Fibroblast of villous mesenchyme (primary cell): ENCODE data around the gene TNK2. TPM values are rescaled to one million over a fixed set of nuclear protein-coding genes. Genes with fewer than 3 reads are reported as not detected.
"Not testable (repeated sequence)": the region's sequence is repeated elsewhere in the genome, so short reads cannot be mapped to it uniquely, and the experiment has no call there.

Experiments
- DNase-seq: peaks from one replicate; pipeline ENCODE4 v3.0.0-alpha.2; 2010; ENCODE audit warnings: low read depth
- H3K4me3 ChIP-seq: 2 replicates; pipeline ENCODE4 v1.5.1; 2011; ENCODE audit warnings: low read depth, mild to moderate bottlenecking, low read length
- CTCF ChIP-seq: IDR thresholded peaks from 2 replicates; pipeline ENCODE4 v1.5.1; 2012; ENCODE audit warnings: low read depth, mild to moderate bottlenecking, low read length; ENCODE audit not compliant: insufficient read depth
- total RNA-seq: library from RNA; depleted of rRNA; stranded (reverse); fragments of >200 nt; gene quantifications from 2 replicates; pipeline ENCODE4 v1.2.3, GENCODE V29; 2012

The TNK2 gene
- 8.4 and 12.1 TPM in 2 replicates for total RNA-seq

DNA sequence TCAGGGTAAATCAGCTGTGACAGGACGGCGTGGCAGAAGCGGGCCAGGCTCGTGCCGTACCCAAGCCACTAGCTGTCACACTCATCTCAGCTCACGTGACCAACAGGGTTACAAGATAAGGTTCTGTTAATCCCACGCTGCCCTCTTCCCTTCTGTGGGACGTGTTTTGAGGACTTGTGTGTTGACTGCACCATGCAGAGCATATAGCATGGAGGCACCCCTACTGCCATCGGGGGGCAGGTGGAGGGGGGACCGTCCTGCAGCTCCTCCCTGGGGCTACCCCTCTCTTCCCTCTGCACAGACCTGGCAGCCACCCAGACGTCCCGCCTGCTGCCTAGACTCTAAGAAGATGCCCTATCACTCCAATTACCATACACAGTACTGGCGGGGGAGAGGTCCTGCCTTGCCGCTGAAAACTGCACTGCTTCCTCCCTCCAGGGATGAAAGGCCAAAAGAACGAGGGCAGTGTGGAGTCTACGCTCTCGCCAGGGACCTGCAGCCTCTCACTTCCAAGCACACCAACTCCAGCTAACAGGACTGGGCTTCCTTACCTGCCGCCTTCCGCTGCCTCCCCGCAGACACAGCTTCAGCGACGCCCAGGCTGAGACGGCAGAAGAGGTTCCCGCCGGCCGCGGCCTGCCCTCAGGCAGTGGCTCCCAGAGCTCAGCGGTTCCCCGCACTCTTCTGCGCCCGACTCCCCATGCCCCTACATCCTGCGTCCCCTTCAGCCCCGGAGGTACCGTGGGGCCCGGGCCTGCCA, at the start of gene TNK2:
TSS of gene TNK2 (minus strand) at position 618 of the 760 bp plus-strand sequence. CDS start 19,963 bp downstream, outside the sequence.
- peak; percentile 17 for DNase-seq
- TF ChIP-seq CTCF, result no peak
- peak within 1 kb of the TSS; percentile 58 for H3K4me3 ChIP-seq

- TF ChIP-seq CTCF, result no peak
- no peak for DNase-seq
- no peak overlapping the region for H3K4me3 ChIP-seq
Observed at GRCh38 chr3:195956577-195956976, 48.2 kb upstream of the TNK2 start.

- DNase-seq, H3K4me3 ChIP-seq: not testable (repeated sequence)
Observed at GRCh38 chr3:195955416-195955841, 47.1 kb upstream of the TNK2 start.

DNA sequence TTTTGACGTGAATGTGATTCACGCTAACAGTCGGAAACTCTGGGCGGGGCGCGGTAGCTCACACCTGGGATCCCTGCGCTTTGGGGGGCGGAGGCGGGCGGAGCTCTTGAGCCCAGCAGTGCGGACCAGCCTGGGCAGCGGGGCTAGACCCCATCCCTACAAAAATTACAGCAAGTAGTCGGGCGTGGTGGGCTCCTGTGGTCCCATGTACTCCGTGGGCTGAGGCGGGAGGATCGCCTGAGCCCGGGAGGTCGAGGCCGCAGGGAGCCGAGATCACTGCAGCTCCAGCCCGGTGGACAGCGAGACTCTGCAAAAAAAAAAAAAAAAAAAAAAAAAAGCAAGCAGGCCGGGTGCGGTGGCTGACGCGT, 46.4 kb upstream of the TNK2 start:
- DNase-seq, result not testable (repeated sequence)
- H3K4me3 ChIP-seq, result peak overlapping the region; percentile 50

- H3K4me3 ChIP-seq, result peak overlapping the region; percentile 50
- peak; percentile 43 for DNase-seq
Observed at GRCh38 chr3:195954052-195954751, 45.9 kb upstream of the TNK2 start.

DNA sequence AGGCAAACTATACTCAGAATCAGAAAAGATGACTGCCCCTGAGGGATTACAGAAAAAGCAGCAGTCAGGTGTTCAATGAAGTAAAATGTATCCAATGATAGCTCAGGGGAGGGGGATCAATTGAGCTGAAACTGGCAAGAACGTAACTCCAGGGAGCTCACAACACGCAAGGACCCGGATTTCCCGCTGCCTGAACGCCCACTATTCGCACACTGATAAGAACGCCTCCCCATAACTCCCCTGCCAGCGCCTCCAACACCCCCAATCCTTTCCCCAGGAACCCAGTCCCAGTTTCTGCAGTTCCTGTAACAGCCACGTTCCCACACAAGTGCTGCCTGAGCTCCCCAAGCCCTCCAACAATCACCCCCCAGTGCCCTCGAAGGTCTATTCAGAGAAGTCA, 44.2 kb upstream of the TNK2 start:
- DNase-seq, H3K4me3 ChIP-seq: not testable (repeated sequence)

DNA sequence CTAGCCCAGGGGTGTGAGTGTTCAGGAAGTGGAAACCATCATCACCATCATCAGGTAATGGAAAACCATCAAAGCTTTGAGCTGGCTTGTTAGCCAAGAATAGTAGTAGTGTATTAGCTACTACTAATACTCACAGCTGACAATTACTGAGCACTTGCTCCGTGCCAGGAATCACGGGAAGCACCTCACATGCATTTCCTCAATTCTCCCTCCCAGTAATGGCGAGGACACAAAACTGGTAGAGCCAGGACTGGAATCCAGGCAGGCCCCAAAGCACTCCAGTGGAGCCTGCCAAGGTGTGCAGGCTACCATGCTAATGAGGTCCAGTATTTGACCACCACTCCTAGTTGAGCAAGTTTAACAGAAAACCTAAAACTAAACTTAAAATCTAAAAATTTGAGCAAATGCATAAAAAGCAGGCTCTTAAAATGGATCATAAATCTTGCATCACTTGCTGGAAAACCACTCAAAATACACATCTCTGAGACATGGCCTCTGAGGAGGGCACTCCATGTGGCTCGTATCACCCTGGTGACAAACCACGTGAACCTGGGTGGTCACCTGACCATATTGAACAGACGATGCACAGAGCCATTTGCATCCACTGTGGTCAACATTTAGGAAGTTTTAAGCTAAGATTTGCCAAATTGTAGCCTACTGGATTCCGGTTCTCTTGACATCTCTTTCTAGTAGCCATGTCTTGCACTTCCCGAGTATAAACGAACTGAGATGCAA, 43.3 kb upstream of the TNK2 start:
- H3K4me3 ChIP-seq, DNase-seq: not testable (repeated sequence)

GRCh38 chr3:195950731-195951130, 42.4 kb upstream of the TNK2 start:
- not testable (repeated sequence) for H3K4me3 ChIP-seq, DNase-seq

DNA sequence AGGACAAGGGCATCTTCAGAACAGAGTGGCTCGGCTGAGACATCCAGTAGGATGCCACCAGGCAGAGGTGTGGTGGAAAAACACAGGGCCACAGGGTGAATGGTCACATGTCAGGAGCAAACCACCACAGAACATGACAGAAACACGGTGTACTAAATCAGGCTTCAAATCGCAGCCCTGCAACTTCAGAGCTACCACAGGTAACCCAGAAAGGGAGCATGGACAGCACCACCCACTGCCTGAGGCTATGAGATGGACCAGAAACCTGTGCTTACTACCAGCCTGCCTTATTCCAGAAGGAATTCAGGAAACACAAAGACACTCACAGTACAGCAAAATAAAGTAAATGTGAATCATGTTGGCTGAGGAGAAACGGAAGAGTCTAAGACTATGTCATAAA, 41.8 kb upstream of the TNK2 start:
- DNase-seq, H3K4me3 ChIP-seq: not testable (repeated sequence)

DNA sequence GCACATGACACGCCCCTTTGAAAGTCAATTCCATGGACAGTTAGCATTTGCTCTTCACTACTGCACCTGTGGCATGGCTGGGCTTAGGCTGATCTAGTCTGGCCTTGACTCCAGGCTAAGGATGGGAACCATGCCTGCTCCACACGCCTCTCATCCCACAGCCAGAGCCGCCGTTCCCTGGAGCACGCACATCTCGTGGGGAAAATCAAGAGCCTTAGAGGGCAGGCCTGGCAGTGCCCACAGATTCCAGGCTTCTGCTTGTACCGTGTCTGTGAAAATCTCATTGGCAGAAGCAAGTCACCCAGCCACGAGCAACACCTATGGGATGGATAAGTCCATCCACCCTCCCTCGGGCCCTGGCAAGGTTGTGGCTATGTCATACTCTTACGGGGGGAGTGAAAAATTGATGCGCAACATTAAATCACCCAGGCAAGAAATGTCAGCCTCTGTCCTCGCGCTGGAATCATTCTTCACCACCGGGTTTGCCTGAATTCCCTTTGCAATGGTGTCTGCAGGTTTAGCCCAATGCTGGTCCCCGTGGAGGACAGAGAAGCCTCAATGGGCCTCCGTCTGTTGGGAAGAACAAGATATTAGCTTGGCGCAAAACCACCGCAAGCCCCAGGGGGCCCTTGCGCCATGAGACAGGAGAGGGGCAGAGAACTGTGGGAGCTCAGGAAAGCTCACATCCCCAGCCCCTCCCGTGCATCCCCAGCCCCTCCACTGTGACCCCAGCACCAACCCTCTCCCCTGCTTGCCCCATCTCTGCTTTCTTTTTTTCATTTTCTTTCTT, 38.8 kb upstream of the TNK2 start:
- not testable (repeated sequence) for DNase-seq, H3K4me3 ChIP-seq

DNA sequence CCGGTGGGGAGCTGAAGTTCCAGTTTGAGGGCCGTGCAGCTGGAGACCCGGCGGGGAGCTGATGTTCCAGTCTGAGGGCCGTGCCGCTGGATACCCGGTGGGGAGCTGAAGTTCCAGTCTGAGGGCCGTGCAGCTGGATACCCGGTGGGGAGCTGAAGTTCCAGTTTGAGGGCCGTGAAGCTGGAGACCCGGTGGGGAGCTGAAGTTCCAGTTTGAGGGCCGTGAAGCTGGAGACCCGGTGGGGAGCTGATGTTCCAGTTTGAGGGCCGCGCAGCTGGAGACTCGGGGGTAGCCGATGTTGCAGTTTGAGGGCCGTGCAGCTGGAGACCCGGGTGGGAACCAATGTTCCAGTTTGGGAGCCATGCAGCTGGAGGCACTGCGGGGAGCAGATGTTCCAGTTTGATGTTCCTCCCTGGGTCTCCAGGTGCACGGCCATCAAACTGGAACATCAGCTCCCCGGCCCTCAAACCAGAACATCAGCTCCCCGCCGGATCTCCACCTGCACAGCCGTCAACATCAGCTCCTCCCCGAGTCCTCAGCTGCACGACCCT, 33.0 kb upstream of the TNK2 start:
- not testable (repeated sequence) for DNase-seq

GRCh38 chr3:195940806-195941205, 32.5 kb upstream of the TNK2 start:
- not testable (repeated sequence) for H3K4me3 ChIP-seq, DNase-seq

More for the DNA sequence above, 33.0 kb upstream of the TNK2 start:
- H3K4me3 ChIP-seq, result not testable (repeated sequence)

DNA sequence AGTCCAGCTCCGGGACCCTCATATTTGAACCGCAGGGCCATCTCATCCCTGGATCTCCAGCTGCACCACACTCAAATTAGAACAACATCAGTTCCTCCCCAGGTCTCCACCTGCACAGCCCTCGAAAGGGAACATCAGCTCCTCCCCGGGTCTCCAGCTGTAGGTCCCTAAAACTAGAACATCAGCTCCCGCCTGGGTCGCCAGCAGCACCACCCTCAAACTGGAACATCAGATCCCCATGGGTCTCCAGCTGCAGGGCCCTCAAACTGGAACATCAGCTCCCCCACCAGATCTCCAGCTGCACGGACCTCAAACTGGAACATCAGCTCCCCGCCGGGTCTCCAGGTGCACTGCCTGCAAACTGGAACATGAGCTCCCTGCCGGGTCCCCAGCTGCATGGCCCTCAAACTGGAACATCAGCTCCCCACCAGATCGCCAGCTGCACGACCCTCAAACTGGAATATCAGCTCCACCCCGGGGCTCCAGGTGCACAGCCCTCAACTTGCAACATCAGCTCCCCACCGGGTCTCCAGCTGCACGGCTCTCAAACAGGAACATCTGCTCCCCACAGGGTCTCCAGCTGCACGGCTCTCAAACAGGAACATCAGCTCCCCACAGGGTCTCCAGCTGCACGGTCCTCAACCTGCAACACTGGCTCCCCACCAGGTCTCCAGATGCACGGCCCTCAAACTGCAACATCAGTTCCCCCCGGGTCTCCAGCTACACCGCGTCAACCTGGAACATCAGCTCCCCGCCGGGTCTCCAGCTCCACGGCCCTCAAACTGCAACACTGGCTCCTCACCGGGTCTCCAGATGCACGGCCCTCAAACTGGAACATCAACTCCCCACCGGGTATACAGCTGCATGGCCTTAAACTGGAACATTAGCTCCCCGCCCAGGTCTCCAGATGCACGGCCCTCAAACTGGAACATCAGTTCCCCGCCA, 31.4 kb upstream of the TNK2 start:
- not testable (repeated sequence) for H3K4me3 ChIP-seq, DNase-seq

DNA sequence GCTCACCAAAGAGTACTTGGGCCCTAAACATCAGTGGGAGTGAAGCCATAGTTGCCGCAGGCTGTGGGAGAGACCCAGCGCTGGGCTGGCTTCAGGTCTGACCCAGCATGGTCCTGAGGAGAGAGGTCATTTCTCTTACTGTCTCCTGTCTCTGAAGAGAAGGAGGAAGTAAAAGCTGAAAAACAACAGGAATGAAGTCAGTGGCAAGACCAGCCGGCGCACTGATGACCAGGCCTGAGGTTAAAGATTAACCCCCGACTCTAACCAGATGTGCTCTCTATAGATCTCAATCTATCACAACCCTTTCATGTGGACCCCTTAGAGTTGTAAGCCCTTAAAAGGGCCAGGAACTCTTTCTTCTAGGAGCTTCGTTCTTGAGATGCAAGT, 24.7 kb upstream of the TNK2 start:
- not testable (repeated sequence) for H3K4me3 ChIP-seq, DNase-seq
